HFFc6 (cell line): Measurements from ENCODE around the gene AMACR. TPM values are rescaled to one million over a fixed set of nuclear protein-coding genes. Genes with fewer than 3 reads are reported as not detected.

ENCODE experiments used
- DNase-seq: peaks from one replicate; pipeline ENCODE4 v3.0.0-alpha.2; 2018
- H3K27ac Mint-ChIP-seq: 2 replicates; pipeline ENCODE4 v1.8.0; 2020; ENCODE audit warnings: mild to moderate bottlenecking, mixed read lengths
- H3K27me3 Mint-ChIP-seq: 2 replicates; pipeline ENCODE4 v1.8.0; 2021; ENCODE audit warnings: mild to moderate bottlenecking, moderate library complexity, mixed read lengths; ENCODE audit not compliant: insufficient read depth
- H3K36me3 Mint-ChIP-seq: 2 replicates; pipeline ENCODE4 v1.8.0; 2021; ENCODE audit warnings: low read depth, mixed read lengths
- H3K4me1 Mint-ChIP-seq: 2 replicates; pipeline ENCODE4 v1.8.0; 2020; ENCODE audit warnings: low read depth, mixed read lengths
- H3K4me3 Mint-ChIP-seq: 2 replicates; pipeline ENCODE4 v1.8.0; 2020; ENCODE audit warnings: mild to moderate bottlenecking, moderate library complexity, mixed read lengths
- H3K9me3 Mint-ChIP-seq: 2 replicates; pipeline ENCODE4 v1.8.0; 2020; ENCODE audit warnings: mild to moderate bottlenecking, mixed read lengths
- total RNA-seq, 6 experiments: library from RNA; stranded (reverse); fragmentation: NEBNext Ultra II Directional; extraction: Animal tissue kit (Norgen Biotek cat#: 25700); gene quantifications; 2 replicates in 1 of 6; 3 replicates in 5 of 6; pipeline ENCODE4 v1.2.3, GENCODE V29; 2021
- TF ChIP-seq, protein P1 (sequence below): fragments of 200-600 bp; sonication (generic); IDR thresholded peaks from 2 replicates; pipeline ENCODE4 v1.5.0; 2021; ENCODE audit warnings: antibody characterized with exemption, mild to moderate bottlenecking

The AMACR gene
- total RNA-seq, 6 experiments from 2014 or later, result 8.1 to 16.8 (median 8.9) TPM

DNA sequence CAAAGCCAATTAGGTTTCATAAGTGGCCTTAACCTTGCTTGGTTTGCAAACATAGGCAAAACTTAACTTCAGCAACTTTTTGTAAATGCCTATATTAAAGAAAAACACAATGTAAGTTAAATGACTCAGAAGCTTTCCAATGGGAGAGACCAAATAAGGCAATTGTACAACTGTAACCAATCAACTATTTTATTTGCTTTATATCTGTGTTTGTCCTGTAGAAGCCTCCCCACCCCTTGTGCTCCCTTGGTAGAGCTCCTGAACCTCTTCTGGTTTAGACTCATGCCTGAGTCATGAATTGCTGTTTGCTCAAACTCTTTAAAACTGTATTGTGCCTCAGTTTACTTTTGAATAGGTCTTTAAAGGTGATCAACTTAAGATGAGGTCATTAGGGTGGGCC lies 38.1 kb upstream of the AMACR start:
- Mint-ChIP-seq H3K4me3 (no peak overlapping the region; the same call in 1 of the 2 replicates), H3K27me3 (no peaks in the 10 kb centered on the region; the same call in 1 of the 2 replicates), H3K9me3 (no peaks in the 10 kb centered on the region), H3K27ac (peak overlapping the region; percentile 58), H3K4me1 (peaks cover 47% of the 10 kb centered on the region), H3K36me3 (no peaks in the 10 kb centered on the region; the same call in 1 of the 2 replicates)
- TF ChIP-seq, protein P1, sequence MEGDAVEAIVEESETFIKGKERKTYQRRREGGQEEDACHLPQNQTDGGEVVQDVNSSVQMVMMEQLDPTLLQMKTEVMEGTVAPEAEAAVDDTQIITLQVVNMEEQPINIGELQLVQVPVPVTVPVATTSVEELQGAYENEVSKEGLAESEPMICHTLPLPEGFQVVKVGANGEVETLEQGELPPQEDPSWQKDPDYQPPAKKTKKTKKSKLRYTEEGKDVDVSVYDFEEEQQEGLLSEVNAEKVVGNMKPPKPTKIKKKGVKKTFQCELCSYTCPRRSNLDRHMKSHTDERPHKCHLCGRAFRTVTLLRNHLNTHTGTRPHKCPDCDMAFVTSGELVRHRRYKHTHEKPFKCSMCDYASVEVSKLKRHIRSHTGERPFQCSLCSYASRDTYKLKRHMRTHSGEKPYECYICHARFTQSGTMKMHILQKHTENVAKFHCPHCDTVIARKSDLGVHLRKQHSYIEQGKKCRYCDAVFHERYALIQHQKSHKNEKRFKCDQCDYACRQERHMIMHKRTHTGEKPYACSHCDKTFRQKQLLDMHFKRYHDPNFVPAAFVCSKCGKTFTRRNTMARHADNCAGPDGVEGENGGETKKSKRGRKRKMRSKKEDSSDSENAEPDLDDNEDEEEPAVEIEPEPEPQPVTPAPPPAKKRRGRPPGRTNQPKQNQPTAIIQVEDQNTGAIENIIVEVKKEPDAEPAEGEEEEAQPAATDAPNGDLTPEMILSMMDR, result no peak
- DNase-seq, result peak; percentile 56

DNA sequence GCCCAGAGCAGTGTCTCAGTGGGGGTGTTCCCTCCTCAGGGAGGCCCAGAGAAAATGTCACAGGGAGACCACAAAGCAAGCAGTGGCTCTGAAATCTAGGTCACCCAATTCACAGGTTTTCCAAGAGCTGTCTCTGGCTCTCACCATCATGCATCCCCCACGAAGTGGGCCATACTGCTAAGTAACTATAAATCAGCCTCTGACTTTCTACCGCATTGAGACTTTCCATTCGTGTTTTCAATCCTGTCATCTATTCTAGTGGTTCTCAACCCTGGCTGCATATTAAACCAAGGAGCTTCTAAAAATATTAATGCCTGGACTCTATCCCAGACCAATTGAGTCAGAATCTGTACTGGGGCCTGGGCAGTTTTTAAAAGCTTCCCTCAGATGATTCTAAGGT lies 37.2 kb upstream of the AMACR start:
- TF ChIP-seq, protein P1, result no peak
- Mint-ChIP-seq H3K36me3 (no peaks in the 10 kb centered on the region; the same call in 1 of the 2 replicates), H3K27ac (no peak overlapping the region), H3K4me1 (peaks cover 44% of the 10 kb centered on the region), H3K27me3 (no peaks in the 10 kb centered on the region; the same call in none of the 2 replicates), H3K4me3 (no peak overlapping the region), H3K9me3 (no peaks in the 10 kb centered on the region)
- DNase-seq, result no peak

DNA sequence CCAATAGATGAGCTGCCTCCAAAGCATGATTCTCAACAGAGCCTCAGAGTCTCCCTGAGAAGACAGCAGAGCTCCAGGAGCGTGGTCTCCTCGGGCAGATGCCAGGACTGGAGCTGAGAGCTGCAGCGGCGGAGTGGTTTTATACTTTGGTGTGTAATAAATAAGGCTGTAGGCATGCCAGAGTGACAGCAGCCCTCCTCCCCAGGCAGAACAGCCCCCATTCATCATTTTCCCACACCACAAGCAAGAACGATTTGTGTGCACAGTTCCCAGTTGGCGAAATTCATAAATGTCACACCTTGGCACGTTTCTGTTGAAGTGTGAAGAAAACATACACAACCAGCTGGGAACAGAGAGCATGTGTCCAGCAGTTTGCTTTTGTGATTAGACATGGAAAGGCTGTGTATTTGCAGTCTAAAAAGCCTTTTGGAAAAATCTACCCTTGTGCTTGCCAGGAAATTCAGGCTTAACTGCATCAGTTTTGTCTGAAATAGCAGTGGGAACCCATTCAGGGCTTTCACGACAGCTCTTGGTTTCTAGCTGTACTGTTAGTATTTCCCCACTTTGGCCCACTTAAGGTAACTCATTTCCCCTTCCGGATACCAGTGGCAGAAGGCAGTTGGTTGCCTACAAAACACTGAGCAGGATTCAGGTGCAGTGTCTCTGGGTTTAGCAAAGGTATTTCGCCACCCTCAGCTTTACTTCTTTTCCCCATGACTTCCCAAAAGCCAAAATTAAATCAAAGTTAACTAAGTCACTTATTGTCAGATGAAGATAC lies 35.4 kb upstream of the AMACR start, which contains the start of gene C1QTNF3:
Gene C1QTNF3, minus strand, starts transcription at position 115 of the 778 bp plus-strand sequence. Its CDS starts 88 bp downstream, at position 27.
- Mint-ChIP-seq H3K9me3 (no peaks in the 10 kb centered on the region), H3K4me1 (peaks cover 36% of the 10 kb centered on the region), H3K27ac (no peak within 1 kb of the TSS), H3K36me3 (peaks cover 4% of the 10 kb centered on the region), H3K27me3 (no peaks in the 10 kb centered on the region; the same call in none of the 2 replicates), H3K4me3 (no peak within 1 kb of the TSS)
- TF ChIP-seq, protein P1, result no peak
- DNase-seq, result no peak

- TF ChIP-seq, protein P1, result no peak
- Mint-ChIP-seq H3K27me3 (no peaks in the 10 kb centered on the region; the same call in none of the 2 replicates), H3K9me3 (no peaks in the 10 kb centered on the region), H3K36me3 (peaks cover 4% of the 10 kb centered on the region), H3K4me1 (peaks cover 33% of the 10 kb centered on the region), H3K4me3 (no peak overlapping the region), H3K27ac (no peak overlapping the region)
- DNase-seq, result no peak
Observed at GRCh38 chr5:34042321-34042720, 34.5 kb upstream of the AMACR start.

DNA sequence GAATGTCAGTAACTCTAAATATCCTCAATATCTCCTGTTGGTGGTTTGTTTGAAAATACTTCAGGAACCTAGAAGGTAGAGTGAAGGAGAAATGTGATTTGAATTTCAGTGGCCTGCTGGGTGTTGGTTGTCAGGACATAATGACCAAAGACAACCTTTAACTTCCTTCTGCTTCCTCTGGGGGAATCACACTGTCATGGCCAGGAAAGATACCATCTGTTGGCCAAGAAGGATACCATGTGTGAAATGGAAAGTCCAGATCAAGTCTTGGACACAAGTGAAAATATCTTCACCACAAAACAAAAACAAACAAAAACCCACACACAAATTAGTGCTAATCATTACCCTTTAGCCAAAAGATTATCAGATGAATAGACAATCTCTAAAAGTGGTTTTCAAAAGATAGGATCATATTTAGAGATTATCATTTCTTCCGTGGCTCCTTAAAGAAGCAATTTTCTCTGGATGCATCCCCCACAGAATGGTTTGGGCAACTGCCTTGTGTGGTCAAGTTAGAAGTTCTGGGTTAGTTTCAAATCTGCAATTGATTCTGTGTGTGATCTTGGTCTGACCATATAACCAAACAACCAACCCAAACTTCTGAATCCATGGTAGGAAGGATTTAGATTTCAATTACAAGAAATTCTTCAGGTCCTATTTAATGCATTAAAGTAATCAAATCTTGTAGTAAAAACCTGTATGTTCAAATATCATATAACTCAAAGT lies 33.6 kb upstream of the AMACR start:
- Mint-ChIP-seq H3K4me3 (no peak overlapping the region), H3K4me1 (peaks cover 24% of the 10 kb centered on the region), H3K36me3 (peaks cover 4% of the 10 kb centered on the region), H3K27ac (no peak overlapping the region), H3K9me3 (no peaks in the 10 kb centered on the region), H3K27me3 (no peaks in the 10 kb centered on the region; the same call in none of the 2 replicates)
- DNase-seq, result no peak
- TF ChIP-seq, protein P1, result no peak
